Activated B cell treated with CpG ODN at 0.5 μM for 24 hours (primary cell): ENCODE measurements around the gene CFD. TPM values are rescaled to one million over a fixed set of nuclear protein-coding genes. Genes with fewer than 3 reads are reported as not detected.

Experiments
- ATAC-seq: fragments of 200-7000 bp; cut with Tn5 transposase; one replicate; pipeline ENCODE4 v1.10.0; 2021; ENCODE audit warnings: low read depth, mild to moderate bottlenecking, moderate library complexity
- CTCF ChIA-PET: fragments of 350-600 bp; sonication (Branson Sonifier 250); formaldehyde crosslinking; loops from one replicate; lab custom pipeline; 2021; ENCODE audit warnings: antibody characterized with exemption; lab: Charles Lee
- POLR2A ChIA-PET: fragments of 350-600 bp; sonication (Branson Sonifier 250); formaldehyde crosslinking; loops from one replicate; lab custom pipeline; 2021; ENCODE audit warnings: antibody characterized with exemption; lab: Charles Lee
- DNase-seq: peaks from one replicate; pipeline ENCODE4 v3.0.0; 2022
- H3K27ac Mint-ChIP-seq: one replicate; pipeline ENCODE4 v1.8.0; 2020; ENCODE audit warnings: mixed read lengths
- H3K27me3 Mint-ChIP-seq: one replicate; pipeline ENCODE4 v1.8.0; 2021; ENCODE audit warnings: mixed read lengths
- H3K36me3 Mint-ChIP-seq: one replicate; pipeline ENCODE4 v1.8.0; 2021; ENCODE audit warnings: low read depth, mixed read lengths
- H3K4me1 Mint-ChIP-seq: one replicate; pipeline ENCODE4 v1.8.0; 2021; ENCODE audit warnings: mixed read lengths
- H3K4me3 Mint-ChIP-seq: one replicate; pipeline ENCODE4 v1.8.0; 2020; ENCODE audit warnings: mild to moderate bottlenecking, mixed read lengths
- H3K9me3 Mint-ChIP-seq: one replicate; pipeline ENCODE4 v1.8.0; 2020; ENCODE audit warnings: mixed read lengths
- CTCF ChIP-seq: fragments of 200-600 bp; IDR thresholded peaks from one replicate; pipeline ENCODE4 v1.8.0; 2022; ENCODE audit warnings: antibody characterized with exemption, mild to moderate bottlenecking
- intact Hi-C: fragments of 100-400 bp; cut with micrococcal nuclease; formaldehyde crosslinking; loops from one replicate; pipeline ENCODE4 v1.15.1; 2024
- total RNA-seq: library from RNA; stranded (reverse); gene quantifications from 2 replicates; pipeline ENCODE4 v1.2.3, GENCODE V29; 2022

Gene CFD
- total RNA-seq, 1 donor from 2014 or later = not detected

GRCh38 chr19:827710-828321 is 31.6 kb upstream of the CFD start, which contains the start of gene AZU1:
AZU1 (plus strand) TSS chr19:827837; CDS start chr19:827847, 10 bp downstream.
- DNase-seq (no peak), ATAC-seq (no peak)
- peaks cover 17% of the 10 kb centered on the region for H3K27me3 Mint-ChIP-seq
- no peaks in the 10 kb centered on the region for H3K9me3 Mint-ChIP-seq
- ChIA-PET POLR2A (no interaction called here), CTCF (no interaction called here)
- no peaks in the 10 kb centered on the region for H3K4me1 Mint-ChIP-seq
- H3K27ac Mint-ChIP-seq = no peak within 1 kb of the TSS
- TF ChIP-seq CTCF = no peak
- no peak within 1 kb of the TSS for H3K4me3 Mint-ChIP-seq
- intact Hi-C loops = no loop called here
- no peaks in the 10 kb centered on the region for H3K36me3 Mint-ChIP-seq

DNA sequence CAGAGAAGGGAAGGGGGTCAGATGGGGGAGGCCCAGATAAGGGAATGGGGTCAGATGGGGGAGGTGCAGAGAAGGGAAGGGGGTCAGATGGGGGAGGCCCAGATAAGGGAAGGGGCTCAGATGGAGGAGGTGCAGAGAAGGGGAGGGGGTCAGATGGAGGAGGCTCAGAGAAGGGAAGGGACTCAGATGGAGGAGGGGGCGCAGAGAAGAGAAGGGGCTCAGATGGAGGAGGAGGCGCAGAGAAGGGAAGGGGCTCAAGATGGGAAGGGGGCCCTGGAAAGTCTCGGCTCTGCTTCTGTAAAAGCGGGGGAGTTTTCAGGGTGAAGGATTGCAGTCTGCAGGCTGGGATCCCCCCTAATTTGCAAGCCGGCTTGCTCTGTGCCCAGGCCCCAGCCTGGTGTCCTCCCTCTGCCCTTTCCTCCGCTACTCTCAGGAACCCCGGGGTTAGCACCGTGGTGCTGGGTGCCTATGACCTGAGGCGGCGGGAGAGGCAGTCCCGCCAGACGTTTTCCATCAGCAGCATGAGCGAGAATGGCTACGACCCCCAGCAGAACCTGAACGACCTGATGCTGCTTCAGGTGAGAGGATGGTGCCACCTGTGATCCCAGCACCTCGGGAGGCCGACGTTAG is 30.2 kb upstream of the CFD start:
- H3K4me1 Mint-ChIP-seq = no peaks in the 10 kb centered on the region
- H3K36me3 Mint-ChIP-seq = no peaks in the 10 kb centered on the region
- TF ChIP-seq CTCF = no peak
- peaks cover 11% of the 10 kb centered on the region for H3K27me3 Mint-ChIP-seq
- DNase-seq = no peak
- intact Hi-C loops = no loop called here
- no peaks in the 10 kb centered on the region for H3K9me3 Mint-ChIP-seq
- ChIA-PET CTCF (no interaction called here), POLR2A (no interaction called here)
- no peak overlapping the region for H3K4me3 Mint-ChIP-seq
- no peak overlapping the region for H3K27ac Mint-ChIP-seq
- ATAC-seq = no peak

GRCh38 chr19:831407-832369 is 27.8 kb upstream of the CFD start:
- intact Hi-C loops = no loop called here
- Mint-ChIP-seq H3K4me1 (no peaks in the 10 kb centered on the region), H3K27me3 (peaks cover 14% of the 10 kb centered on the region)

DNA sequence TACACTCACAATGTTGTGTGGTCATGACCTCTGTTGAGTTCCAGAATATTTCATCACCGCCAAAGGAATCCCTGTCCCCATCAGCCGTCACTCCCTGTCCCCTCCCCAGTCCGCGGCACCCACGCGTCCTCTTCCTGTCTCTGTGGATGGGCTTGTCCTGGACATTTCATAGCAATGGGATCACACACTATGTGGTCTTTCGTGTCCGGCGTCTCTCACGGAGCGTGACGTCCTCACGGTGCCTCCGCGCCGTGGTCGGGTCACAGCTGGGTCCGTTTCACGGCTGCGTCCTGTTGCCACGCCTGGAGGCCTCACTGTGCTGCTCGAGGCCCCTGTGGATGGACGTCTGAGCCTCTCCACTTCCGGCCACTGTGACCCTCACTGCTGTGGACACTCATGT is 25.2 kb upstream of the CFD start:
- no peak for ATAC-seq
- intact Hi-C loops = no loop called here
- H3K27me3 Mint-ChIP-seq = peaks cover 19% of the 10 kb centered on the region
- H3K9me3 Mint-ChIP-seq = no peaks in the 10 kb centered on the region
- H3K27ac Mint-ChIP-seq = no peak overlapping the region
- H3K36me3 Mint-ChIP-seq = no peaks in the 10 kb centered on the region
- POLR2A ChIA-PET = no interaction called here
- CTCF ChIA-PET = no interaction called here
- no peak for TF ChIP-seq CTCF
- H3K4me3 Mint-ChIP-seq = no peak overlapping the region
- no peaks in the 10 kb centered on the region for H3K4me1 Mint-ChIP-seq
- DNase-seq = no peak

More at GRCh38 chr19:831407-832369, 27.8 kb upstream of the CFD start:
- no peak for ATAC-seq
- DNase-seq = no peak
- H3K9me3 Mint-ChIP-seq = no peaks in the 10 kb centered on the region
- no peak overlapping the region for H3K4me3 Mint-ChIP-seq
- CTCF ChIA-PET = no interaction called here
- H3K36me3 Mint-ChIP-seq = no peaks in the 10 kb centered on the region
- TF ChIP-seq CTCF = no peak
- POLR2A ChIA-PET = no interaction called here
- H3K27ac Mint-ChIP-seq = no peak overlapping the region
